Right ventricle myocardium inferior (tissue), 1 donor: Measurements from ENCODE around the gene WFDC9. TPM values are rescaled to one million over a fixed set of nuclear protein-coding genes. Genes with fewer than 3 reads are reported as not detected.
A peak's percentile ranks its signal among the peaks of the same experiment; 100 is the strongest.
"Not testable (repeated sequence)": the region's sequence is repeated elsewhere in the genome, so short reads cannot be mapped to it uniquely, and the experiment has no call there.

ENCODE experiments used
- ATAC-seq: fragments of 200-7000 bp; cut with Tn5 transposase; one replicate; pipeline ENCODE4 v1.9.1; 2020; ENCODE audit warnings: mild to moderate bottlenecking, moderate library complexity
- DNase-seq: peaks from one replicate; pipeline ENCODE4 v3.0.0; 2021; ENCODE audit errors: missing footprints
- intact Hi-C: fragments of 100-400 bp; cut with DNase I; formaldehyde crosslinking; loops from one replicate; pipeline ENCODE4 v1.11.0; 2022
- long read RNA-seq: library from polyadenylated mRNA; unstranded; transcript quantifications from one replicate; pipeline ENCODE4 v2.0.0, GENCODE V29; 2021
- total RNA-seq: library from RNA; stranded (reverse); fragmentation: NEBNext Ultra II Directional; extraction: Animal tissue kit (Norgen Biotek cat#: 25700); gene quantifications from one replicate; pipeline ENCODE4 v1.2.1, GENCODE V29; 2021
- donor health status: DM: no; HTN: yes; CAD: no; lungs with severe emphysema.

Gene WFDC9
- not detected for total RNA-seq
- long read RNA-seq: 0 reads

DNA sequence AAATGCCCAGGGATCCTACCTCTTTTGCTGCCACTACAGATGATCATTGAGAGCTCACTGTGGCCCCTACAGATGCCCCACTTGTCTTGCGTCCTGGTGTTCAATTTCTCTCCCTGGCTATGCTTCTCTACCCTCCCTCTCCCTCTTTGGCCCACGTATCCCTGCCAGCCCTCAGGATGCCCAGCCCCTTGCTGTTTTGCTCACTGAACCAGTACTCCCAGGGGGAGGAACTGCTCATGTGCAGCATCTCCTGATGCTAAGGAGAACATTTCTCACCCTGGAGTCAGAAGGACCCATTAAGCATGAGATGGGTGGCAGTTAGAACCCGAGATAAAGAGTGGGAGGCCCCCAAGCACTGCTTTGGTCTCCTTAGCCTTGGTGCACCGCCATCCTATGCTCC is at the start of gene WFDC9:
Gene WFDC9, minus strand, starts transcription at position 101 of the 400 bp plus-strand sequence. CDS start 21,103 bp downstream, outside the sequence.
- intact Hi-C loops: no loop called here
- no peak for DNase-seq
- no peak for ATAC-seq

DNA sequence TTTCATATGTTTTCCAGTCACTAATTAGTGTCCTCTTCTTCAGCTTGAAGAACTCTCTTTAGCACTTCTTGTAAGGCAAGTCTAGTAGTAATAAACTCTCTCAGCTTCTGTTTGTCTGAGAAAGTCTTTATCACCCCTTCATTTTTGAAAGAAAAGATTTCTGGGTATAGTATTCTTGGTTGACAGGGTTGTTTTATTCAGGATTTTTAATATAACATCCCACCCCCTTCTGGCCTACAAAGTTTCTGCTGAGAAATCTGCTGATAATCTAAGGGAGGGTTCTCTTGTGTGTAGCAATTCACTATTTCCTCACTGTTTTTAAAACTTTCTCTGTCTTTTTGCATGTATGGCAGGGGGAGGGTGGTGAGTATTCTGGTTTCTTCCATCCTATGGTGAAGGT is 48.6 kb upstream of the WFDC9 start:
- ATAC-seq (no peak), DNase-seq (no peak)
- intact Hi-C loops: no loop called here

GRCh38 chr20:45672765-45673164 is 41.7 kb upstream of the WFDC9 start:
- no peak for ATAC-seq
- intact Hi-C loops: no loop called here

DNA sequence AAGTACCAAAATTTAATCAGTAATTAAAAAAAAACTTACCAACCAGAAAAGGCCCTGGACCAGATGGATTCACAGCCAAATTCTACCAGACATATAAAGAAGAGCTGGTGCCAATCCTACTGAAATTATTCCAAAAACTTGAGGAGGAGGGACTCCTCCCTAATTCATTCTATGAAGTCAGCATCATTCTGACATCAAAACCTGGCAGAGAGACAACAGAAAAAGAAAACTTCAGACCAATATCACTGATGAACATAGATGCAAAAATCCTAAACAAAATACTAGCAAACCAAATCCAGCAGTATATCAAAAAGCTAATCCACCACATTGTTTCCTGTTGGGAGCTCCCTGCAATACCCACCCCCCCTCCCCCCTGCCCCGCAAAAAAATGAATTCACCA is 39.1 kb upstream of the WFDC9 start, which contains the start of gene WFDC11:
Gene WFDC11, minus strand, starts transcription at position 101 of the 400 bp plus-strand sequence. CDS start 19,639 bp downstream, outside the sequence.
- ATAC-seq (no peak), DNase-seq (no peak)
- intact Hi-C loops: no loop called here

More at GRCh38 chr20:45672765-45673164, 41.7 kb upstream of the WFDC9 start:
- no peak for DNase-seq

DNA sequence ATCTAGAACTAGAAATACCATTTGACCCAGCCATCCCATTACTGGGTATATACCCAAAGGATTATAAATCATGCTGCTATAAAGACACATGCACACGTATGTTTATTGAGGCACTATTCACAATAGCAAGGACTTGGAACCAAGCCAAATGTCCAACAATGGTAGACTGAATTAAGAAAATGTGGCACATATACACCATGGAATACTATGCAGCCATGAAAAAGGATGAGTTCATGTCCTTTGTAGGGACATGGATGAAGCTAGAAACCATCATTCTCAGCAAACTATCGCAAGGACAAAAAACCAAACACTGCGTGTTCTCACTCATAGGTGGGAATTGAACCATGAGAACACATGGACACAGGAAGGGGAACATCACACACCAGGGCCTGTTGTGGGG is 26.0 kb upstream of the WFDC9 start:
- DNase-seq, intact Hi-C loops, ATAC-seq: not testable (repeated sequence)

DNA sequence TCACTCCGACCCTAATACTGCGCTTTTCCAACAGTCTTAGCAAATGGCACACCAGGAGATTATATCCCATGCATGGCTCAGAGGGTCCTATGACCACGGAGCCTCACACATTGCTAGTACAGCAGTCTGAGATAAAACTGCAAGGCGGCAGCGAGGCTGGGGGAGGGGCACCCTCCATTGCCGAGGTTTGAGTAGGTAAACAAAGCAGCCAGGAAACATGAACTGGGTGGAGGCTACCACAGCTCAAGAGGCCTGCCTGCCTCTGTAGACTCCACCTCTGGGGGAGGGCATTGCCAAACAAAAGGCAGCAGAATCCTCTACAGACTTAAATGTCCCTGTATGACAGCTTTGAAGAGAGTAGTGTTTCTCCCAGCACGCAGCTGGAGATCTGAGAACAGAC is 20.6 kb upstream of the WFDC9 start:
- DNase-seq, intact Hi-C loops, ATAC-seq: not testable (repeated sequence)

DNA sequence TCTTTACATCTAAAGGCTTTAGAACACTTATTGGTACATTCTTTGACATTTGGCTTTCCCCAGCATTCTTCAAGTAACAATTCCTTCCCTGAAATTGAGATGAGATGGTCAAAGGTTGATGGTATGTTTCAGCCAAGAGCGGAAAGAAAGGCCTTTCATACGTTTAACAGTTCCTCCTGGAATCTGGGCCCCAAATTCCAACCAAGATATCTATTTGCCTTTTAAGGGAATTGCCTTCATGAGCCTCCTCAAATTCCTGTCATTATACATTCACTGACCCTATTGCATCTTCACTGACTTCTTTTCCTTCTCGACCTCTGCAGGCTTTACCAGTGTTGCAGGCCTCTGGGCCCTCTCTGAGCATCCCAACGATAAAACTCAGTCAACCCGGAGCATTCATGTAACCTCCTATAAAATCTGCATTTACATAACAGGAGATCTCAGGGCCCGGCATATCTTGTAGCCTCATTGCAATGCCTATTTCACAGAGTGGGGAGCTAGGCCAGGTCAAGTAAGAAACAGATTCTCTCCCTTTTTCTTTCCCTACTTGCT is 18.3 kb upstream of the WFDC9 start:
- no peak for DNase-seq
- ATAC-seq: no peak
- intact Hi-C loops: no loop called here

- ATAC-seq (no peak), DNase-seq (no peak)
- intact Hi-C loops: no loop called here
Observed at GRCh38 chr20:45647441-45648050, 16.5 kb upstream of the WFDC9 start.

GRCh38 chr20:45646875-45647274 is 15.8 kb upstream of the WFDC9 start:
- intact Hi-C loops: no loop called here
- no peak for ATAC-seq
- DNase-seq: no peak

DNA sequence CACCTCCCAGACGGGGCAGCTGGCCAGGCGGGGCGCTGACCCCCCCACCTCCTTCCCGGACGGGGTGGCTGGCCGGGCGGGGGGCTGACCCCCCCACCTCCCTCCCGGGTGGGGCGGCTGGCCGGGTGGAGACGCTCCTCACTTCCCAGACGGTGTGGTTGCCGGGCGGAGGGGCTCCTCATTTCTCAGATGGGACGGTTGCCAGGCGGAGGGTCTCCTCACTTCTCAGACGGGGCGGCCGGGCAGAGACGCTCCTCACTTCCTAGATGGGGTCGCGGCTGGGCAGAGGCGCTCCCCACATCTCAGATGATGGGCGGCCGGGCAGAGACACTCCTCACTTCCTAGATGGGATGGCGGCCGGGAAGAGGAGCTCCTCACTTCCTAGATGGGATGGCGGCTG is 14.8 kb upstream of the WFDC9 start:
- DNase-seq, ATAC-seq, intact Hi-C loops: not testable (repeated sequence)

DNA sequence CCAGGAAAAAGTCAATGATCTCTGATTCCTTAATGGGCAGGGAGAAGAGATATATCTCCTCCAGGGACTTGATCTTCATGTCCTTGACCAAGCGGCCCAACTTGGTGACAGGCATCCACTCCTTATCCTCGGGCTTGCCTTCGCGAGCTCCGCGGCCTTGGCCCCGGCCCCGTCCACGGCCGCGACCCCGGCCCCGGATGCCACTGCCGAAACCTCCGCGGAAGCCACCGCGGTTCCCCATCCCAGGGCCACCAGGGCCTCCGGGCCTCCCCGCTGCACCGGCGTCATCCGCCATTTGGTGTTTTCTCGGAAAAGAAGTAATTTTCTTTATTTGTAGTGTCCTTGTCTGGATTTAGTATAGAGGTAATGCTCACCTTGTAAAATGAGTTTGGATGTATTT is 10.0 kb upstream of the WFDC9 start:
- DNase-seq, intact Hi-C loops, ATAC-seq: not testable (repeated sequence)

- no peak for ATAC-seq
- no peak for DNase-seq
- intact Hi-C loops: no loop called here
Observed at GRCh38 chr20:45639687-45640086, 8.6 kb upstream of the WFDC9 start.

DNA sequence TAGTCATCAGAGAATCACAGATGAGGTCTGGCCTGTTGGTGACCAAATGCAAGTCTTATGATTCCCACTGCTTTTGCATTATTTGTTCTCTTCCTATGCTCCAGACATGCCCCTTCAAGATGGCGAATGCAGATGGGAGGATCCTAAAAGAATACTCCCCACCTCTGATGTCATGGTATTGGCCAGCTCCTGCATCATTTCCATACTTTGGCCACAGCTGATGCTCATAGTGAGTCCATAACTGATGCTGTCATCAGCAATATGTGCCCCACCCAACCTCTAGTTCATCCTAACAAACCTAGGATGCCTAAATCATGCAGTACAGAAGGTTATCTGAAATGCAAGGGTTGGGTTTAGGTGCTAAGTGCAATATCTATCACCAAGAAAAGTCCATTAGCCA is 5.4 kb upstream of the WFDC9 start:
- intact Hi-C loops: no loop called here
- no peak for DNase-seq
- no peak for ATAC-seq

DNA sequence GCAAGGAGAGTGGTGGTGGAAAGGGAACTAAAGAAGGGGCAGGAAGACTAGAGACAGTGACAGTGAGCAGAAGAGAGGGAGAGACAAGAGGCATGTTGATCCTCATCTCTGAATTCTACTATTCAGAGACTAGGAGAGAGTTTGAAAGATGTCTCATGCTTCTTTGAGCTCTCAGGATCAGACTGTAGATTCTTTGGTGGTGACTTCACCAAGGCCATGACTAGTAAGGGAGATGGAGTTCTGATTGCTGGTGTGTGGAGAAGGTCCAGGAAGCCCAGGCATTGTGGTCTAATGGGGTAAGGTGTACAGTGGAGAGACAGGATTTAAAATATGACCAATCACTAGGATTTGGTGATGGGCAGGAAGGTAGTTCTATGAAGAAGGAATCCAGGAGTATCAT is 713 bp downstream of the WFDC9 start:
- intact Hi-C loops: no loop called here
- no peak for ATAC-seq
- no peak for DNase-seq

GRCh38 chr20:45629496-45630100 is 1.5 kb downstream of the WFDC9 start, which contains the start of gene WFDC10A:
Gene WFDC10A (plus strand): TSS chr20:45629739. CDS start chr20:45629814, 75 bp downstream.
- intact Hi-C loops: no loop called here
- ATAC-seq: peak; percentile 57
- DNase-seq: no peak

DNA sequence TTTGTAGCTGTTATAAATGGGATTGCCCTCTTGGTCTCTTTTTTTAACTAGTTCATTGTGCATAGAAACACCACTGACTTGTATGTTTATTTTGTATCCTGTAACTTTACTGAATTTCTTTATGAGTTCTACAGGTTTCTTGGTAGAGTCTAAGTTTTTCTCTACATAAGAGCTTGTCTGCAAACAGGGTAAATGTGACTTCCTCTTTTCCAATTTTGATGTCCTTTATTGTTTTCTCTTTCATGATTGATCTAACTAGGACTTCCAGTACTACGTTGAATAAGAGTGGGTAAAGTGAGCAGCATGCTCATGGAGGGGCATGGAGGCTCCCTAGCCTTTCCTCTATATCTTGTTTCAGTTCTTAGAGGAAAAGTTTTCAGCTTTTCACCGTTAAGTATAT is 4.5 kb downstream of the WFDC9 start:
- intact Hi-C loops: no loop called here
- no peak for ATAC-seq
- DNase-seq: no peak

DNA sequence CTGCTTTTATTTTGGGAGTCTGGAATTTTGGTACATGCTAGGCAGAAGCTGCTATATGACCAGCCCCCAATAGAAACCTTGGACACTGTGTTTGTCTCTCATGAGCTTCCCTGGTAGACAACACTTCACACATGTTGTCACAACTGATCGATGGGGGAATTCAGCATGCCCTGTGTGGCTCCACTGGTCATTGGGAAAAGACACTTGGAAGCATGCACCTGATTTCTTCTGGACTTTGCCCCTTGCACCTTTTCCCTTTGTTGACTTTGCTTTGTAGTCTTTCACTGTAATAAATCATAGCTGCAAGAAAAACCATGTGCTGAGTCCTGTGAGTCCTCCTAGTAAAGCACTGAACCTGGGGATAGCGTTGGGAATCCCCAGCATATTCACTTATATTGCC is 9.5 kb downstream of the WFDC9 start:
- intact Hi-C loops: no loop called here
- no peak for DNase-seq
- no peak for ATAC-seq

DNA sequence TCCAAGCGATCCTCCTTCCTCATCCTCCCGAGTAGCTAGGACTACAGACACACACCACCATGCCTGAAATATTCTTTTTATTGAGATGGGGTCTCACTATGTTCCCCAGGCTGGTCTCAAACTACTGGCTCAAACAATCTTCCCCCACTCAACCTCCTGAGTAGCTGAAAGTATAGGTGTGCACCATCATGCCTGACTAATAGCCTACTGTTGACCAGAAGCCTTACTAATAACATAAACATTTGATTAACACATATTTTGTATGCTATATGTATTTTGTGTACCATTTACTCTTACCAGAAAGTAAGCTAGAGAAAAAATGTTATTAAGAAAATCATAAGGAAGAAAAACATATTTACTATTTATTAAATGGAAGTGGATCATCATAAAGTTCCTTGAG is 13.5 kb downstream of the WFDC9 start:
- ATAC-seq (no peak), DNase-seq (no peak)
- intact Hi-C loops: no loop called here

DNA sequence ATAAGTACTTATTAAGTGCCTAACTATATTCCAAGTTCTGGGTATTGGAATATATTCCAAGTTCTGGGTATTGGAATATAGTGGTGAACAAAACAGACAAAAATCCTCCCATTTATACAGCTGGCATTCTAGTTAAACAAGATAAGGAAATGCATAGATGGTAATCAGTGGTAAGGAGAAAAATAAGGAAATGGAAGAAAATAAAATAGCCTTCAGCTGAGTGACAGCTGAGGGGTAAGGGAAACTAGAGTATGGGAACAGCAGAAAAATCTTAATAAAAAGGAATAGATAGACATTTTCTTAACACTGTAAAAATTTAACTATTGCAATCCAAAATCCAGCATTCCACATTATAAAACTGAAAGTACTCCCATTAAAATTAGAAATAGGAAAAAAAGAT is 18.8 kb downstream of the WFDC9 start:
- DNase-seq: no peak
- no peak for ATAC-seq
- intact Hi-C loops: no loop called here

- ATAC-seq (no peak), DNase-seq (no peak)
- intact Hi-C loops: no loop called here
Observed at GRCh38 chr20:45611054-45611453, 20.0 kb downstream of the WFDC9 start.
